Choroid plexus epithelial cell (primary cell): Measurements from ENCODE around the gene SARS1.

ENCODE experiments used
- DNase-seq: peaks from one replicate; pipeline ENCODE4 v3.0.0-alpha.2; 2010; ENCODE audit warnings: low read depth
- H3K4me3 ChIP-seq: 2 replicates; pipeline ENCODE4 v1.5.1; 2011; ENCODE audit warnings: low read depth, mild to moderate bottlenecking, control low read depth, low read length, moderate library complexity
- CTCF ChIP-seq: conservative IDR thresholded peaks from 2 replicates; pipeline ENCODE4 v1.5.1; 2011; ENCODE audit warnings: low read depth, mild to moderate bottlenecking, control low read depth, inconsistent platforms, low read length, moderate library complexity

The SARS1 gene

GRCh38 chr1:109243860-109244552 lies 30.3 kb downstream of the SARS1 start:
- TF ChIP-seq CTCF: no peak
- no peak for DNase-seq
- no peak overlapping the region for H3K4me3 ChIP-seq

- DNase-seq: no peak
- TF ChIP-seq CTCF: no peak
- no peak overlapping the region for H3K4me3 ChIP-seq
These were observed 32.4 kb downstream of the SARS1 start for GRCh38 chr1:109246141-109246551.

GRCh38 chr1:109247401-109248365 lies 34.0 kb downstream of the SARS1 start:
- no peak for TF ChIP-seq CTCF
- DNase-seq: no peak
- no peak overlapping the region for H3K4me3 ChIP-seq

- no peak for TF ChIP-seq CTCF
- no peak overlapping the region for H3K4me3 ChIP-seq
These were observed 34.7 kb downstream of the SARS1 start for GRCh38 chr1:109248444-109248796.

GRCh38 chr1:109248797-109249629 lies 35.3 kb downstream of the SARS1 start, which contains the start of gene CELSR2:
CELSR2 (plus strand) TSS chr1:109249539; CDS start chr1:109250080, 541 bp downstream.
- H3K4me3 ChIP-seq: peak within 1 kb of the TSS; percentile 48
- DNase-seq: peak; percentile 52
- TF ChIP-seq CTCF: no peak

More at GRCh38 chr1:109248444-109248796, 34.7 kb downstream of the SARS1 start:
- DNase-seq: no peak

GRCh38 chr1:109249654-109250401 lies 36.1 kb downstream of the SARS1 start:
- no peak for TF ChIP-seq CTCF
- peak overlapping the region; percentile 48 for H3K4me3 ChIP-seq
- DNase-seq: no peak
